Neural cell (in vitro differentiated cells): ENCODE measurements around the gene CARHSP1. TPM values are rescaled to one million over a fixed set of nuclear protein-coding genes. Genes with fewer than 3 reads are reported as not detected.

Experiments used
- H2AFZ ChIP-seq: fragments of 200-600, 300-800 bp; sonication (generic), shearing (Covaris generic); 2 replicates; pipeline ENCODE4 v1.6.0; 2014; ENCODE audit warnings: low read depth, mild to moderate bottlenecking, antibody characterized with exemption, low read length, moderate library complexity
- H3F3A ChIP-seq: fragments of 200-600 bp; shearing (Covaris generic); 2 replicates; pipeline ENCODE4 v1.6.1; 2016; ENCODE audit warnings: mild to moderate bottlenecking, moderate library complexity, mixed read lengths, antibody characterized with exemption, low read length; ENCODE audit not compliant: insufficient read depth, poor library complexity, severe bottlenecking
- H3K27ac ChIP-seq: fragments of 200-600, 300-800 bp; sonication (generic), shearing (Covaris generic); 2 replicates; pipeline ENCODE4 v1.5.1; 2014; ENCODE audit warnings: mild to moderate bottlenecking, low read length, moderate library complexity
- H3K27me3 ChIP-seq: fragments of 300-800, 200-600 bp; sonication (generic), shearing (Covaris generic); 2 replicates; pipeline ENCODE4 v1.6.0; 2014; ENCODE audit warnings: mild to moderate bottlenecking, low read depth, low read length, moderate library complexity; ENCODE audit not compliant: insufficient read depth
- H3K36me3 ChIP-seq: fragments of 300-800, 200-600 bp; sonication (generic), shearing (Covaris generic); 2 replicates; pipeline ENCODE4 v1.5.1; 2014; ENCODE audit warnings: mild to moderate bottlenecking, antibody characterized with exemption, low read length, moderate library complexity; ENCODE audit not compliant: insufficient read depth
- H3K4me2 ChIP-seq: fragments of 300-800, 200-600 bp; sonication (generic), shearing (Covaris generic); 2 replicates; pipeline ENCODE4 v1.6.0; 2014; ENCODE audit warnings: mild to moderate bottlenecking, low read length
- H3K4me3 ChIP-seq: fragments of 300-800, 200-600 bp; sonication (generic), shearing (Covaris generic); 2 replicates; pipeline ENCODE4 v1.5.1; 2014; ENCODE audit warnings: mild to moderate bottlenecking, low read length, moderate library complexity
- H3K79me2 ChIP-seq: fragments of 200-600 bp; shearing (Covaris generic); replicated peaks from 2 replicates; pipeline ENCODE4 v1.6.0; 2014; ENCODE audit warnings: mild to moderate bottlenecking, low read length, moderate library complexity; ENCODE audit not compliant: insufficient read depth
- H3K9ac ChIP-seq: fragments of 300-800, 200-600 bp; sonication (generic), shearing (Covaris generic); 2 replicates; pipeline ENCODE4 v1.6.1; 2016; ENCODE audit warnings: mild to moderate bottlenecking, low read length, mixed read lengths
- H3K9me2 ChIP-seq: fragments of 200-600 bp; shearing (Covaris generic); 2 replicates; pipeline ENCODE4 v1.6.1; 2016; ENCODE audit warnings: mild to moderate bottlenecking, low read length, mixed read lengths; ENCODE audit not compliant: insufficient read depth
- H3K9me3 ChIP-seq: fragments of 200-600, 300-800 bp; sonication (generic), shearing (Covaris generic); 2 replicates; pipeline ENCODE4 v1.6.1; 2016; ENCODE audit warnings: mild to moderate bottlenecking, mixed run types, low read length, moderate library complexity, mixed read lengths
- H4K20me1 ChIP-seq: fragments of 200-600 bp; shearing (Covaris generic); 2 replicates; pipeline ENCODE4 v1.6.1; 2016; ENCODE audit warnings: mild to moderate bottlenecking, mixed run types; ENCODE audit not compliant: insufficient read depth
- EP300 ChIP-seq: fragments of 450-650 bp; conservative IDR thresholded peaks from 2 replicates; pipeline ENCODE4 v1.6.1; 2014; ENCODE audit warnings: antibody characterized with exemption, mild to moderate bottlenecking, moderate library complexity; ENCODE audit not compliant: poor library complexity, severe bottlenecking
- EZH2 ChIP-seq: fragments of 200-600, 300-800 bp; shearing (Covaris generic), sonication (generic); IDR thresholded peaks from 2 replicates; pipeline ENCODE4 v1.6.1; 2014; ENCODE audit warnings: antibody characterized with exemption, low read length, borderline replicate concordance, mild to moderate bottlenecking; ENCODE audit not compliant: insufficient read depth, poor library complexity, severe bottlenecking
- MXI1 ChIP-seq: fragments of 450-650 bp; conservative IDR thresholded peaks from 2 replicates; pipeline ENCODE4 v1.6.1; 2014; ENCODE audit warnings: antibody characterized with exemption, mild to moderate bottlenecking; ENCODE audit not compliant: poor library complexity, severe bottlenecking
- POLR2AphosphoS5 ChIP-seq: IDR thresholded peaks from 2 replicates; pipeline ENCODE4 v1.6.1; 2012
- RAD21 ChIP-seq: fragments of 450-650 bp; conservative IDR thresholded peaks from 2 replicates; pipeline ENCODE4 v1.6.1; 2014; ENCODE audit warnings: antibody characterized with exemption, mild to moderate bottlenecking, moderate library complexity
- SMC3 ChIP-seq: fragments of 450-650 bp; conservative IDR thresholded peaks from 2 replicates; pipeline ENCODE4 v1.6.1; 2014; ENCODE audit warnings: antibody characterized with exemption, mild to moderate bottlenecking, moderate library complexity; ENCODE audit not compliant: poor library complexity
- TAF1 ChIP-seq: IDR thresholded peaks from 2 replicates; pipeline ENCODE4 v1.6.1; 2012; ENCODE audit warnings: low read depth
- polyA plus RNA-seq: library from polyadenylated mRNA; depleted of rRNA; stranded (reverse); fragments of >200 nt; gene quantifications from 2 replicates; pipeline ENCODE4 v1.2.3, GENCODE V29; 2014
- TF ChIP-seq, protein P1 (sequence below): IDR thresholded peaks from 2 replicates; pipeline ENCODE4 v1.6.1; 2012; ENCODE audit warnings: borderline replicate concordance
- TF ChIP-seq, protein P2 (sequence below): fragments of 450-650 bp; IDR thresholded peaks from 2 replicates; pipeline ENCODE4 v1.5.1; 2014; ENCODE audit warnings: antibody characterized with exemption, mild to moderate bottlenecking, moderate library complexity; ENCODE audit not compliant: poor library complexity, severe bottlenecking

Gene CARHSP1
- polyA plus RNA-seq, 1 donor from 2014 or later = 102 TPM

GRCh38 chr16:8807189-8807588 lies 61.6 kb downstream of the CARHSP1 start:
- Histone ChIP-seq H4K20me1 (no peaks in the 10 kb centered on the region), H3K36me3 (no peaks in the 10 kb centered on the region)

GRCh38 chr16:8806272-8806983 lies 62.4 kb downstream of the CARHSP1 start:
- Histone ChIP-seq H3F3A (no peaks in the 10 kb centered on the region), H3K9me3 (no peaks in the 10 kb centered on the region), H3K27me3 (no peaks in the 10 kb centered on the region), H3K36me3 (no peaks in the 10 kb centered on the region), H3K9me2 (no peaks in the 10 kb centered on the region), H4K20me1 (no peaks in the 10 kb centered on the region), H3K79me2 (no peaks in the 10 kb centered on the region), H3K4me2 (no peak overlapping the region), H3K9ac (no peak overlapping the region), H3K4me3 (no peak overlapping the region), H2AFZ (no peak overlapping the region), H3K27ac (no peak overlapping the region)
- no peak for TF ChIP-seq POLR2AphosphoS5
- TF ChIP-seq, protein P1, sequence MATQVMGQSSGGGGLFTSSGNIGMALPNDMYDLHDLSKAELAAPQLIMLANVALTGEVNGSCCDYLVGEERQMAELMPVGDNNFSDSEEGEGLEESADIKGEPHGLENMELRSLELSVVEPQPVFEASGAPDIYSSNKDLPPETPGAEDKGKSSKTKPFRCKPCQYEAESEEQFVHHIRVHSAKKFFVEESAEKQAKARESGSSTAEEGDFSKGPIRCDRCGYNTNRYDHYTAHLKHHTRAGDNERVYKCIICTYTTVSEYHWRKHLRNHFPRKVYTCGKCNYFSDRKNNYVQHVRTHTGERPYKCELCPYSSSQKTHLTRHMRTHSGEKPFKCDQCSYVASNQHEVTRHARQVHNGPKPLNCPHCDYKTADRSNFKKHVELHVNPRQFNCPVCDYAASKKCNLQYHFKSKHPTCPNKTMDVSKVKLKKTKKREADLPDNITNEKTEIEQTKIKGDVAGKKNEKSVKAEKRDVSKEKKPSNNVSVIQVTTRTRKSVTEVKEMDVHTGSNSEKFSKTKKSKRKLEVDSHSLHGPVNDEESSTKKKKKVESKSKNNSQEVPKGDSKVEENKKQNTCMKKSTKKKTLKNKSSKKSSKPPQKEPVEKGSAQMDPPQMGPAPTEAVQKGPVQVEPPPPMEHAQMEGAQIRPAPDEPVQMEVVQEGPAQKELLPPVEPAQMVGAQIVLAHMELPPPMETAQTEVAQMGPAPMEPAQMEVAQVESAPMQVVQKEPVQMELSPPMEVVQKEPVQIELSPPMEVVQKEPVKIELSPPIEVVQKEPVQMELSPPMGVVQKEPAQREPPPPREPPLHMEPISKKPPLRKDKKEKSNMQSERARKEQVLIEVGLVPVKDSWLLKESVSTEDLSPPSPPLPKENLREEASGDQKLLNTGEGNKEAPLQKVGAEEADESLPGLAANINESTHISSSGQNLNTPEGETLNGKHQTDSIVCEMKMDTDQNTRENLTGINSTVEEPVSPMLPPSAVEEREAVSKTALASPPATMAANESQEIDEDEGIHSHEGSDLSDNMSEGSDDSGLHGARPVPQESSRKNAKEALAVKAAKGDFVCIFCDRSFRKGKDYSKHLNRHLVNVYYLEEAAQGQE = no peak
- TF ChIP-seq, protein P2, sequence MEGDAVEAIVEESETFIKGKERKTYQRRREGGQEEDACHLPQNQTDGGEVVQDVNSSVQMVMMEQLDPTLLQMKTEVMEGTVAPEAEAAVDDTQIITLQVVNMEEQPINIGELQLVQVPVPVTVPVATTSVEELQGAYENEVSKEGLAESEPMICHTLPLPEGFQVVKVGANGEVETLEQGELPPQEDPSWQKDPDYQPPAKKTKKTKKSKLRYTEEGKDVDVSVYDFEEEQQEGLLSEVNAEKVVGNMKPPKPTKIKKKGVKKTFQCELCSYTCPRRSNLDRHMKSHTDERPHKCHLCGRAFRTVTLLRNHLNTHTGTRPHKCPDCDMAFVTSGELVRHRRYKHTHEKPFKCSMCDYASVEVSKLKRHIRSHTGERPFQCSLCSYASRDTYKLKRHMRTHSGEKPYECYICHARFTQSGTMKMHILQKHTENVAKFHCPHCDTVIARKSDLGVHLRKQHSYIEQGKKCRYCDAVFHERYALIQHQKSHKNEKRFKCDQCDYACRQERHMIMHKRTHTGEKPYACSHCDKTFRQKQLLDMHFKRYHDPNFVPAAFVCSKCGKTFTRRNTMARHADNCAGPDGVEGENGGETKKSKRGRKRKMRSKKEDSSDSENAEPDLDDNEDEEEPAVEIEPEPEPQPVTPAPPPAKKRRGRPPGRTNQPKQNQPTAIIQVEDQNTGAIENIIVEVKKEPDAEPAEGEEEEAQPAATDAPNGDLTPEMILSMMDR = no peak
- no peak for TF ChIP-seq EZH2
- TF ChIP-seq RAD21 = no peak
- no peak for TF ChIP-seq TAF1
- no peak for TF ChIP-seq EP300
- no peak for TF ChIP-seq MXI1
- no peak for TF ChIP-seq SMC3

More at GRCh38 chr16:8807189-8807588, 61.6 kb downstream of the CARHSP1 start:
- Histone ChIP-seq H3K4me2 (no peak overlapping the region), H3K79me2 (no peaks in the 10 kb centered on the region), H3K4me3 (no peak overlapping the region), H3K27me3 (no peaks in the 10 kb centered on the region), H3K9me2 (no peaks in the 10 kb centered on the region), H2AFZ (no peak overlapping the region), H3K9ac (no peak overlapping the region), H3K9me3 (no peaks in the 10 kb centered on the region), H3F3A (no peaks in the 10 kb centered on the region), H3K27ac (no peak overlapping the region)
- no peak for TF ChIP-seq POLR2AphosphoS5
- TF ChIP-seq EZH2 = no peak
- no peak for TF ChIP-seq SMC3
- TF ChIP-seq MXI1 = no peak
- no peak for TF ChIP-seq TAF1
- TF ChIP-seq EP300 = no peak
- TF ChIP-seq, protein P1 = no peak
- no peak for TF ChIP-seq RAD21
- TF ChIP-seq, protein P2 = no peak
